Body of pancreas (tissue), 4 donors: ENCODE data around the gene L1CAM.

Experiments
- CTCF ChIP-seq, 7 experiments: fragments of 450-650 bp in 4 of 7; fragments of 200-600 bp in 3 of 7; sonication (generic) in 3 of 7; IDR thresholded peaks; one replicate each; pipeline ENCODE4 v1.5.1; 2016 to 2019; ENCODE audit warnings: antibody characterized with exemption in 7 of 7
- POLR2A ChIP-seq, 3 donors: fragments of 450-650 bp; IDR thresholded peaks; one replicate each; pipeline ENCODE4 v1.6.1; 2016; ENCODE audit warnings: antibody characterized with exemption in 3 of 3, mild to moderate bottlenecking in 2 of 3

GRCh38 chrX:153934148-153934761 is 48.3 kb upstream of the L1CAM start:
- no peak for TF ChIP-seq CTCF (IDR thresholded peaks at IDR 0.05)
- TF ChIP-seq POLR2A (IDR thresholded peaks at IDR 0.05), result no peak
